Measurements from ENCODE around the gene SLCO2B1.

Gene SLCO2B1

DNA sequence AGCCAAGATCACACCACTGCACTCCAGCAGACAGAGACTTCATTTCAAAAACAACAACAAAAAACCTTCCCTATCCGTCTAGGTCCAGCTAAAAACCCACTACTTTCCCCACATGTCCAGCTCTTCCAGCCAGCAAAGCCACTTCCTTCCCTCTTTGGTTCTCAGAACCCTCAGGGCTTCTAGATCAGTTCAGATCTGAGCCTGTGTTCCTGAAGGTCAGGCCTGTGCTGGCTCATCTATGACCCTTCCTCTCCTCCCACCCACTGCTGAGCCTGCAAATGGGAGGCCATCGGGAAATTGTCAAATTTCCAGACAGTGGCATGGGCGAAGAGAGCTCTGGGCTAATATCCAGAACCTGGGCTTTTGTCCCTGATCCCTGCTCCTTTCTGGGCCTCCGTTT lies 37.8 kb downstream of the SLCO2B1 start:
- no peaks in the 10 kb centered on the region for H3K9me3 ChIP-seq (ENCODE audit: control insufficient read depth in 1 of 2, low read length in 2 of 2)
- H3K27ac ChIP-seq (ENCODE audit: low read length) = no peak overlapping the region
- H3K36me3 ChIP-seq (ENCODE audit: control insufficient read depth in 1 of 2, insufficient read depth in 2 of 2, low read length in 2 of 2) = peaks cover 0 to 17% of the 10 kb centered on the region in 2 donors
- peaks cover 0 to 18% of the 10 kb centered on the region in 2 donors for H3K4me1 ChIP-seq (ENCODE audit: control insufficient read depth in 1 of 2, insufficient read depth in 2 of 2, low read length in 2 of 2)
- H3K27me3 ChIP-seq (ENCODE audit: low read depth, low read length) = no peaks in the 10 kb centered on the region
- H3K4me3 ChIP-seq (ENCODE audit: low read depth in 1 of 2, low read length in 2 of 2) = no peak overlapping the region

GRCh38 chr11:75189108-75189507 lies 38.2 kb downstream of the SLCO2B1 start:
- Histone ChIP-seq H3K9me3 (ENCODE audit: control insufficient read depth in 1 of 2, low read length in 2 of 2) (no peaks in the 10 kb centered on the region), H3K27ac (ENCODE audit: low read length) (no peak overlapping the region), H3K4me1 (ENCODE audit: control insufficient read depth in 1 of 2, insufficient read depth in 2 of 2, low read length in 2 of 2) (peaks cover 0 to 22% of the 10 kb centered on the region in 2 donors)

GRCh38 chr11:75189911-75190310 lies 39.0 kb downstream of the SLCO2B1 start:
- Histone ChIP-seq H3K27ac (ENCODE audit: low read length) (no peak overlapping the region), H3K4me1 (ENCODE audit: control insufficient read depth in 1 of 2, insufficient read depth in 2 of 2, low read length in 2 of 2) (peaks cover 0 to 27% of the 10 kb centered on the region in 2 donors), H3K36me3 (ENCODE audit: control insufficient read depth in 1 of 2, insufficient read depth in 2 of 2, low read length in 2 of 2) (peaks cover 0 to 13% of the 10 kb centered on the region in 2 donors), H3K27me3 (ENCODE audit: low read depth, low read length) (no peaks in the 10 kb centered on the region), H3K9me3 (ENCODE audit: control insufficient read depth in 1 of 2, low read length in 2 of 2) (no peaks in the 10 kb centered on the region), H3K4me3 (ENCODE audit: low read depth in 1 of 2, low read length in 2 of 2) (no peak overlapping the region)

More at GRCh38 chr11:75189108-75189507, 38.2 kb downstream of the SLCO2B1 start:
- Histone ChIP-seq H3K36me3 (ENCODE audit: control insufficient read depth in 1 of 2, insufficient read depth in 2 of 2, low read length in 2 of 2) (peaks cover 0 to 17% of the 10 kb centered on the region in 2 donors), H3K4me3 (ENCODE audit: low read depth in 1 of 2, low read length in 2 of 2) (no peak overlapping the region), H3K27me3 (ENCODE audit: low read depth, low read length) (no peaks in the 10 kb centered on the region)

GRCh38 chr11:75190652-75191329 lies 39.9 kb downstream of the SLCO2B1 start:
- Histone ChIP-seq H3K36me3 (ENCODE audit: control insufficient read depth in 1 of 2, insufficient read depth in 2 of 2, low read length in 2 of 2) (peaks cover 0 to 11% of the 10 kb centered on the region in 2 donors), H3K4me3 (ENCODE audit: low read depth in 1 of 2, low read length in 2 of 2) (no peak overlapping the region), H3K4me1 (ENCODE audit: control insufficient read depth in 1 of 2, insufficient read depth in 2 of 2, low read length in 2 of 2) (peaks cover 0 to 36% of the 10 kb centered on the region in 2 donors), H3K27me3 (ENCODE audit: low read depth, low read length) (no peaks in the 10 kb centered on the region), H3K27ac (ENCODE audit: low read length) (no peak overlapping the region), H3K9me3 (ENCODE audit: control insufficient read depth in 1 of 2, low read length in 2 of 2) (no peaks in the 10 kb centered on the region)

- no peak overlapping the region for H3K27ac ChIP-seq (ENCODE audit: low read length)
- H3K4me1 ChIP-seq (ENCODE audit: control insufficient read depth in 1 of 2, insufficient read depth in 2 of 2, low read length in 2 of 2) = peaks cover 0 to 36% of the 10 kb centered on the region in 2 donors
These were observed 40.4 kb downstream of the SLCO2B1 start for GRCh38 chr11:75191330-75191717.

DNA sequence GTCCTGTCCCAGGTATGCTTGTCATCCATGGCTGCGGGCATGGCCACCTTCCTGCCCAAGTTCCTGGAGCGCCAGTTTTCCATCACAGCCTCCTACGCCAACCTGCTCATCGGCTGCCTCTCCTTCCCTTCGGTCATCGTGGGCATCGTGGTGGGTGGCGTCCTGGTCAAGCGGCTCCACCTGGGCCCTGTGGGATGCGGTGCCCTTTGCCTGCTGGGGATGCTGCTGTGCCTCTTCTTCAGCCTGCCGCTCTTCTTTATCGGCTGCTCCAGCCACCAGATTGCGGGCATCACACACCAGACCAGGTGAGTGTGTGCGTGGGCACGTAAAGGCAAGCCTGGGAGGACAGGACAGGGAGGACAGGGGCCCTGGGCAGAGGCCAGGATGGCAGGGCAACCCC lies 42.4 kb downstream of the SLCO2B1 start:
- no peak overlapping the region for H3K4me3 ChIP-seq (ENCODE audit: low read depth in 1 of 2, low read length in 2 of 2)
- no peaks in the 10 kb centered on the region for H3K9me3 ChIP-seq (ENCODE audit: control insufficient read depth in 1 of 2, low read length in 2 of 2)
- H3K27me3 ChIP-seq (ENCODE audit: low read depth, low read length) = no peaks in the 10 kb centered on the region
- H3K4me1 ChIP-seq (ENCODE audit: control insufficient read depth in 1 of 2, insufficient read depth in 2 of 2, low read length in 2 of 2) = peaks cover 0 to 36% of the 10 kb centered on the region in 2 donors
- peaks cover 0 to under 1% of the 10 kb centered on the region in 2 donors for H3K36me3 ChIP-seq (ENCODE audit: control insufficient read depth in 1 of 2, insufficient read depth in 2 of 2, low read length in 2 of 2)
- H3K27ac ChIP-seq (ENCODE audit: low read length) = no peak overlapping the region

More at GRCh38 chr11:75191330-75191717, 40.4 kb downstream of the SLCO2B1 start:
- no peaks in the 10 kb centered on the region for H3K9me3 ChIP-seq (ENCODE audit: control insufficient read depth in 1 of 2, low read length in 2 of 2)
- H3K27me3 ChIP-seq (ENCODE audit: low read depth, low read length) = no peaks in the 10 kb centered on the region
- peaks cover 0 to 11% of the 10 kb centered on the region in 2 donors for H3K36me3 ChIP-seq (ENCODE audit: control insufficient read depth in 1 of 2, insufficient read depth in 2 of 2, low read length in 2 of 2)
- H3K4me3 ChIP-seq (ENCODE audit: low read depth in 1 of 2, low read length in 2 of 2) = no peak overlapping the region

DNA sequence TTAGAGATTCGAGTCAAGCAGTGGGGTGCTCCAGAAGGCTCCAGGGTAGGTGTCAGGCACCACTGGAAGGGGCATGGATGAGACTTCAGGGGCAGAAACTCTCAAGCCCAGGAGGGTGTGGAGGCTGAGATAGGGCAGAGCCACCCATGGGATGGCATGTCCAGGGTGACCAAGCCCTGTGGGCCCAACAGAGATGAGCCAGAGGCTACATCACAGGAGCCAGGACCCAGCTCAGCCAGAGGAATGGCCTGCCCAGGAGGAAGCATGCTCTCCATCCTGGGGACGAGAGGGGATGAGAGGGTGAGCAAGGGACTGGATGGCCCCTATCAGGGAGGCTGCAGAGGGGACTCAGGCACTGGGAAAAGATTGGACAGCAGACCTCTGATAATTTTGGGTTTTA lies 42.8 kb downstream of the SLCO2B1 start:
- no peak overlapping the region for H3K27ac ChIP-seq (ENCODE audit: low read length)
- H3K4me3 ChIP-seq (ENCODE audit: low read depth in 1 of 2, low read length in 2 of 2) = no peak overlapping the region
- H3K36me3 ChIP-seq (ENCODE audit: control insufficient read depth in 1 of 2, insufficient read depth in 2 of 2, low read length in 2 of 2) = no peaks in the 10 kb centered on the region
- H3K27me3 ChIP-seq (ENCODE audit: low read depth, low read length) = no peaks in the 10 kb centered on the region
- peaks cover 0 to 36% of the 10 kb centered on the region in 2 donors for H3K4me1 ChIP-seq (ENCODE audit: control insufficient read depth in 1 of 2, insufficient read depth in 2 of 2, low read length in 2 of 2)
- H3K9me3 ChIP-seq (ENCODE audit: control insufficient read depth in 1 of 2, low read length in 2 of 2) = no peaks in the 10 kb centered on the region

- Histone ChIP-seq H3K4me1 (ENCODE audit: control insufficient read depth in 1 of 2, insufficient read depth in 2 of 2, low read length in 2 of 2) (peaks cover 0 to 36% of the 10 kb centered on the region in 2 donors), H3K27me3 (ENCODE audit: low read depth, low read length) (no peaks in the 10 kb centered on the region), H3K27ac (ENCODE audit: low read length) (no peak overlapping the region), H3K9me3 (ENCODE audit: control insufficient read depth in 1 of 2, low read length in 2 of 2) (no peaks in the 10 kb centered on the region), H3K36me3 (ENCODE audit: control insufficient read depth in 1 of 2, insufficient read depth in 2 of 2, low read length in 2 of 2) (no peaks in the 10 kb centered on the region), H3K4me3 (ENCODE audit: low read depth in 1 of 2, low read length in 2 of 2) (no peak overlapping the region)
These were observed 43.2 kb downstream of the SLCO2B1 start for GRCh38 chr11:75194147-75194546.

- Histone ChIP-seq H3K36me3 (ENCODE audit: control insufficient read depth in 1 of 2, insufficient read depth in 2 of 2, low read length in 2 of 2) (no peaks in the 10 kb centered on the region), H3K27ac (ENCODE audit: low read length) (no peak overlapping the region), H3K27me3 (ENCODE audit: low read depth, low read length) (no peaks in the 10 kb centered on the region), H3K4me1 (ENCODE audit: control insufficient read depth in 1 of 2, insufficient read depth in 2 of 2, low read length in 2 of 2) (peaks cover 0 to 33% of the 10 kb centered on the region in 2 donors), H3K9me3 (ENCODE audit: control insufficient read depth in 1 of 2, low read length in 2 of 2) (no peaks in the 10 kb centered on the region), H3K4me3 (ENCODE audit: low read depth in 1 of 2, low read length in 2 of 2) (no peak overlapping the region)
These were observed 44.5 kb downstream of the SLCO2B1 start for GRCh38 chr11:75195167-75195962.

GRCh38 chr11:75196426-75196825 lies 45.5 kb downstream of the SLCO2B1 start:
- Histone ChIP-seq H3K36me3 (ENCODE audit: control insufficient read depth in 1 of 2, insufficient read depth in 2 of 2, low read length in 2 of 2) (no peaks in the 10 kb centered on the region), H3K27me3 (ENCODE audit: low read depth, low read length) (no peaks in the 10 kb centered on the region), H3K9me3 (ENCODE audit: control insufficient read depth in 1 of 2, low read length in 2 of 2) (no peaks in the 10 kb centered on the region), H3K4me3 (ENCODE audit: low read depth in 1 of 2, low read length in 2 of 2) (no peak overlapping the region), H3K4me1 (ENCODE audit: control insufficient read depth in 1 of 2, insufficient read depth in 2 of 2, low read length in 2 of 2) (peaks cover 0 to 23% of the 10 kb centered on the region in 2 donors), H3K27ac (ENCODE audit: low read length) (no peak overlapping the region)

- no peaks in the 10 kb centered on the region for H3K9me3 ChIP-seq (ENCODE audit: control insufficient read depth in 1 of 2, low read length in 2 of 2)
- peaks cover 0 to 18% of the 10 kb centered on the region in 2 donors for H3K4me1 ChIP-seq (ENCODE audit: control insufficient read depth in 1 of 2, insufficient read depth in 2 of 2, low read length in 2 of 2)
- no peak overlapping the region for H3K4me3 ChIP-seq (ENCODE audit: low read depth in 1 of 2, low read length in 2 of 2)
- no peaks in the 10 kb centered on the region for H3K27me3 ChIP-seq (ENCODE audit: low read depth, low read length)
- H3K36me3 ChIP-seq (ENCODE audit: control insufficient read depth in 1 of 2, insufficient read depth in 2 of 2, low read length in 2 of 2) = no peaks in the 10 kb centered on the region
- H3K27ac ChIP-seq (ENCODE audit: low read length) = no peak overlapping the region
These were observed 46.8 kb downstream of the SLCO2B1 start for GRCh38 chr11:75197512-75198277.

Data from muscle layer of duodenum (tissue), 2 donors.